Fibroblast of pulmonary artery (primary cell): ENCODE results near the gene SURF6.

Experiments used
- DNase-seq: peaks from one replicate; pipeline ENCODE4 v3.0.0-alpha.2; 2010; ENCODE audit warnings: low read depth
- H3K4me3 ChIP-seq: replicated peaks from 2 replicates; pipeline ENCODE4 v1.5.1; 2011; ENCODE audit warnings: low read depth, mild to moderate bottlenecking, control low read depth, low read length, moderate library complexity
- TF ChIP-seq, protein P1 (sequence below): IDR thresholded peaks from 2 replicates; pipeline ENCODE4 v1.5.1; 2011; ENCODE audit warnings: mild to moderate bottlenecking, control low read depth, low read length, inconsistent platforms; ENCODE audit errors: missing control alignments

Gene SURF6

DNA sequence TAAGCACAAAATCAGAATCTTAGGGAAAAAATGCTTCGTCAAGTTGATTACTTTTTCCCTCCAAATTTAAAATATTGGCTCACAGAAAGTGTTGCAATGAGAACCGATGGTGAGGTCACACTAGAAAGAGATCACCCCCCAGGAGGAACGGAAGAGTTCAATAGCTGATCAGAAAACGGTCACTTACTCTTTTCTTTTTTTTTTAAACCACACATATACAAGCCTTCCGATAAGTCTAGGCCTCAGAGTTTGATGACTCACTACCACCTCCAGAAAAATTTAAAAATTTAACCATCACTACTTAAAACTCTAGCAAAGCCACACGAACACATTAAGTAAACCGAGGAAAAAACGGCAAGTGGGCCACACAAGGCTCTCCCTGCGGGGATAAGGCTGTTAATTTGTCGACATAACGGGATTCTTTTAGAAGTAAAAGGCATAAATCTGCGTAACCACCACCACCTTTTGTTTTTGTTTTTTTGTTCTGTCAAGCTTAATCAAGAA lies 38.7 kb upstream of the SURF6 start:
- TF ChIP-seq, protein P1, sequence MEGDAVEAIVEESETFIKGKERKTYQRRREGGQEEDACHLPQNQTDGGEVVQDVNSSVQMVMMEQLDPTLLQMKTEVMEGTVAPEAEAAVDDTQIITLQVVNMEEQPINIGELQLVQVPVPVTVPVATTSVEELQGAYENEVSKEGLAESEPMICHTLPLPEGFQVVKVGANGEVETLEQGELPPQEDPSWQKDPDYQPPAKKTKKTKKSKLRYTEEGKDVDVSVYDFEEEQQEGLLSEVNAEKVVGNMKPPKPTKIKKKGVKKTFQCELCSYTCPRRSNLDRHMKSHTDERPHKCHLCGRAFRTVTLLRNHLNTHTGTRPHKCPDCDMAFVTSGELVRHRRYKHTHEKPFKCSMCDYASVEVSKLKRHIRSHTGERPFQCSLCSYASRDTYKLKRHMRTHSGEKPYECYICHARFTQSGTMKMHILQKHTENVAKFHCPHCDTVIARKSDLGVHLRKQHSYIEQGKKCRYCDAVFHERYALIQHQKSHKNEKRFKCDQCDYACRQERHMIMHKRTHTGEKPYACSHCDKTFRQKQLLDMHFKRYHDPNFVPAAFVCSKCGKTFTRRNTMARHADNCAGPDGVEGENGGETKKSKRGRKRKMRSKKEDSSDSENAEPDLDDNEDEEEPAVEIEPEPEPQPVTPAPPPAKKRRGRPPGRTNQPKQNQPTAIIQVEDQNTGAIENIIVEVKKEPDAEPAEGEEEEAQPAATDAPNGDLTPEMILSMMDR, result no peak
- peak; percentile 55 for DNase-seq
- H3K4me3 ChIP-seq, result peak overlapping the region; percentile 90

GRCh38 chr9:133372144-133372543 lies 36.2 kb upstream of the SURF6 start:
- DNase-seq, result no peak
- H3K4me3 ChIP-seq, result no peak overlapping the region
- TF ChIP-seq, protein P1, result no peak

DNA sequence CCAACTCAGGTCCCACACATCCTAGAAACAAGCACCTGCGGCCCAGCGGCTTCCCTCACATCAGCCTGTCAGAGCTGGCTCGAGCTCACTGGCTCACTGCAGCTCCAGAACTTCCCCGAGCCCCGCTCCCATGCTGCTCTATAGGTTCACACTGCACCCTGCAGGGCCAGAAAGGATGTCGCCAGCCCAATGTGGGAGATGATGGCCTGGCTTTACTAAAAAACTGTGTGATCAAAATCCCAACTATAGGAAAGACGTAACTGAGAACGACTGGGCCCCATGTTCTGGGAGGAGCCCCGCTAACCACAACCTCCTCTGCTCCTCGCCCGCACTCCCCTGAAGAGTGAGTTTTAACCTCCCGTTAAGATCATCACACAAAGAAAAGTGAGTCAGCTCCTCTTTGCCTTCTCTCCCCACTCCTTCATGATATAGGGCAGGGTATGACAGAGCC lies 35.3 kb upstream of the SURF6 start:
- no peak overlapping the region for H3K4me3 ChIP-seq
- TF ChIP-seq, protein P1, result no peak
- no peak for DNase-seq

- H3K4me3 ChIP-seq, result no peak overlapping the region
- TF ChIP-seq, protein P1, result no peak
- no peak for DNase-seq
These were observed 34.7 kb upstream of the SURF6 start for GRCh38 chr9:133370685-133371084.

- H3K4me3 ChIP-seq, result no peak overlapping the region
- DNase-seq, result no peak
- TF ChIP-seq, protein P1, result no peak
These were observed 33.9 kb upstream of the SURF6 start for GRCh38 chr9:133369933-133370332.

- no peak overlapping the region for H3K4me3 ChIP-seq
- no peak for DNase-seq
- TF ChIP-seq, protein P1, result no peak
These were observed 33.4 kb upstream of the SURF6 start for GRCh38 chr9:133369422-133369821.

DNA sequence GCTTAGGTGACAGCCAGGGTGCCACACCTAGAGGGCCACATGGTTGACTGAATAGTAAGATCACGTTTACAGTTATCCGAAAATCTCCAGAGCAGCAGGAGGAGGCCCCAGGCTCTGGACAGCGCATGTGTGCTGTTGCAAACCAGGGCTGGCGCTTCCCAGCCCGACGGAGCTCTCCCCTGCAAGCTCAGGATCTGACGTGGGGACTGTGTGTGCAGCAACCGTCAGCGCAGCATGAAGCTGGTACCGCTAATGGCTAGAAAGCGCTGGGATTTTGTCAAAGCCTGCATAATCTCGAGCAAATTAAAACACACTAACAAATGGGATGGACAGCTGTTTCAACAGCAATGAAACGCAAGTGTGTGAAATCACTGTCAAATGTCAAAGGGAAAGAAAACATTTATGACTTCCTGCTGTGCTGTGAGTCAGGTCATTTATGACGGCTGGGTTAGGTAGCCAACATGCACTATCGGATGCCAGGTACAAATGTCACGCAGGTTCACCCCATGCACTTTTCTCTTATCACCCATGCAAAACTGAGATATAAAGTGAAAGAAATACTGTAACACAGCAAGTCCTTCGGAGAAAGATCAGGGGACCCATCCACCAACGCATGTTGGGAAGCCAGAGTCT lies 32.4 kb upstream of the SURF6 start:
- DNase-seq, result no peak
- TF ChIP-seq, protein P1, result no peak

More for the DNA sequence above, 32.4 kb upstream of the SURF6 start:
- H3K4me3 ChIP-seq, result no peak overlapping the region
